D341Med (cell line): Measurements from ENCODE around the gene RITA1.
"Not testable (repeated sequence)": the region's sequence is repeated elsewhere in the genome, so short reads cannot be mapped to it uniquely, and the experiment has no call there.

Experiments
- DNase-seq: peaks from one replicate; pipeline ENCODE4 v3.0.0; 2012; ENCODE audit warnings: low spot score

RITA1 gene

GRCh38 chr12:113203852-113204760, 18.6 kb downstream of the RITA1 start:
- DNase-seq, result no peak

GRCh38 chr12:113204804-113205203, 19.3 kb downstream of the RITA1 start:
- DNase-seq, result no peak

GRCh38 chr12:113206802-113207201, 21.3 kb downstream of the RITA1 start:
- not testable (repeated sequence) for DNase-seq

GRCh38 chr12:113207613-113208040, 22.1 kb downstream of the RITA1 start:
- DNase-seq, result no peak

- no peak for DNase-seq
These were observed 22.8 kb downstream of the RITA1 start for GRCh38 chr12:113208041-113208934.

- DNase-seq, result no peak
These were observed 25.6 kb downstream of the RITA1 start for GRCh38 chr12:113211160-113211559.

GRCh38 chr12:113214895-113215400, 29.4 kb downstream of the RITA1 start:
- no peak for DNase-seq

GRCh38 chr12:113216027-113216426, 30.5 kb downstream of the RITA1 start:
- no peak for DNase-seq

- DNase-seq, result peak; percentile 47
These were observed 35.2 kb downstream of the RITA1 start for GRCh38 chr12:113220593-113221180.

GRCh38 chr12:113221181-113221996, 35.9 kb downstream of the RITA1 start, which contains the start of gene TPCN1:
TSS of gene TPCN1 (plus strand) at chr12:113221464. CDS start at chr12:113226853, 5,389 bp downstream.
- peak; percentile 97 for DNase-seq

- DNase-seq, result no peak
These were observed 36.6 kb downstream of the RITA1 start for GRCh38 chr12:113221997-113222729.

- DNase-seq, result no peak
These were observed 37.4 kb downstream of the RITA1 start for GRCh38 chr12:113222730-113223531.

- no peak for DNase-seq
These were observed 39.4 kb downstream of the RITA1 start for GRCh38 chr12:113224955-113225354.

- no peak for DNase-seq
These were observed 41.4 kb downstream of the RITA1 start for GRCh38 chr12:113226696-113227568.

- no peak for DNase-seq
These were observed 42.3 kb downstream of the RITA1 start for GRCh38 chr12:113227686-113228391.

- DNase-seq, result no peak
These were observed 43.0 kb downstream of the RITA1 start for GRCh38 chr12:113228394-113229028.
